Transverse colon (tissue), 4 donors: ENCODE data around the gene KCNJ9. TPM values are rescaled to one million over a fixed set of nuclear protein-coding genes. Genes with fewer than 3 reads are reported as not detected.
"Not testable (repeated sequence)": the region's sequence is repeated elsewhere in the genome, so short reads cannot be mapped to it uniquely, and the experiment has no call there.

Source experiments
- DNase-seq: peaks from one replicate; pipeline ENCODE4 v3.0.0-alpha.2; 2019
- H3K27ac ChIP-seq, 4 donors: fragments of 200-600 bp; sonication (generic); 2 replicates each; pipeline ENCODE4 v1.5.1; 2016 to 2018; ENCODE audit warnings: inconsistent platforms in 4 of 4
- H3K27me3 ChIP-seq: fragments of 200-600 bp; sonication (generic); 2 replicates; pipeline ENCODE4 v1.5.1; 2017; ENCODE audit warnings: inconsistent platforms
- H3K36me3 ChIP-seq, 4 donors: fragments of 200-600 bp; sonication (generic); 2 replicates each; pipeline ENCODE4 v1.5.1; 2017 to 2019; ENCODE audit warnings: inconsistent platforms in 4 of 4
- H3K4me1 ChIP-seq, 4 donors: fragments of 200-600 bp; sonication (generic); 2 replicates each; pipeline ENCODE4 v1.5.1; 2017 to 2020; ENCODE audit warnings: inconsistent platforms in 4 of 4
- H3K4me3 ChIP-seq, 4 donors: fragments of 200-600 bp; sonication (generic); 1 replicate in 1 of 4; 2 replicates in 3 of 4; pipeline versions ENCODE4 v1.5.1 to v1.6.1; 2017 to 2019; ENCODE audit warnings: inconsistent platforms in 4 of 4
- H3K9me3 ChIP-seq, 2 donors: fragments of 200-600 bp; sonication (generic); 2 replicates each; pipeline ENCODE4 v1.5.1; 2017 to 2019; ENCODE audit warnings: inconsistent platforms in 2 of 2
- EP300 ChIP-seq: sonication (generic); formaldehyde crosslinking; IDR thresholded peaks from one replicate; pipeline ENCODE4 v1.6.1; 2017; ENCODE audit warnings: antibody characterized with exemption, low read depth
- POLR2A ChIP-seq: fragments of 450-650 bp; IDR thresholded peaks from one replicate; pipeline ENCODE4 v1.6.1; 2016; ENCODE audit warnings: antibody characterized with exemption, mild to moderate bottlenecking, moderate library complexity
- POLR2AphosphoS5 ChIP-seq, 3 donors: sonication (generic); formaldehyde crosslinking; IDR thresholded peaks; one replicate each; pipeline ENCODE4 v1.6.1; 2016; ENCODE audit warnings: antibody characterized with exemption in 3 of 3
- WGBS, 2 donors: methylation state at CpG; one replicate each; pipeline ENCODE4 v1.1.5; 2018; ENCODE audit warnings: low coverage in 1 of 2; 5-methylcytosine and 5-hydroxymethylcytosine counted together
- in situ Hi-C, 4 donors: fragments of 200-750 bp; cut with MboI; loops; one replicate each; pipeline versions ENCODE4 v1.15.0 to v1.15.1; 2017; ENCODE audit warnings: low sequenced_read_pairs in 3 of 4, low pct_ligation_motif_present in 1 of 4, low pct_unique_long_range_greater_than_20kb in 1 of 4
- intact Hi-C: fragments of 100-400 bp; cut with DNase I; formaldehyde crosslinking; loops from one replicate; pipeline ENCODE4 v1.15.1; 2023; ENCODE audit warnings: low total_unique reads
- total RNA-seq, 4 donors: library from RNA; depleted of rRNA; stranded (reverse); fragments of >200 nt; gene quantifications; one replicate each; pipeline ENCODE4 v1.1.0, GENCODE V29; 2016
- TF ChIP-seq, protein P1 (sequence below), 5 experiments: fragments of 200-600 bp in 3 of 5; fragments of 450-650 bp in 2 of 5; sonication (generic) in 3 of 5; IDR thresholded peaks; 1 replicate in 2 of 5; 2 replicates in 3 of 5; pipeline ENCODE4 v1.5.1; 2016 to 2017; ENCODE audit warnings: antibody characterized with exemption in 5 of 5, inconsistent platforms in 3 of 5, mild to moderate bottlenecking in 2 of 5, moderate library complexity in 1 of 5

KCNJ9 gene
- total RNA-seq, 4 donors from 2014 or later: 0.27 TPM; not detected in 3

DNA sequence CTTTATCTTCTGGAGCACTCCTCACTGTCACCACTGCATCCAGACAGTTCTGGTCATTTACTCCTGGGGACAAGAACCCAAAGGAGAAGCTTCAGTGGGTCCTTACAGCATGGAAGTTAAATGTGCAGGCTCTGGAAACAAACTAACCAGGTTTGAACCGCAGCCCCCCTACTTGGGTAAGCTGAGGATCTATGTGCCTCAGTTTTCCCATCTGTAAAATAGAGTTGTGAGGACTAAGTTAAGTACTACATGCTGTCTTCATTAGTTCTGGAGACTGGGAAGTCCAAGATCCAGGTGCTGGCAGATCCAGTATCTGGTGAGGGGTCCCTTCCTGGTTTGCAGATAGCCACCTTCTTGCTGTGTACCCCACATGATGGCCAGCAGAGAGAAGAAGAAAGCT, 26.2 kb downstream of the KCNJ9 start:
- H3K4me3 ChIP-seq: no peak overlapping the region
- H3K4me1 ChIP-seq: peaks cover 0 to 16% (median 5%) of the 10 kb centered on the region in 4 donors
- 94% methylated on average over 1 of the region's 1 CpG; no CpG with 5 or more reads in 1 of the 2 donors for WGBS, 2 donors
- H3K36me3 ChIP-seq: no peaks in the 10 kb centered on the region
- intact Hi-C loops: loop anchor here (10.0 kb wide), 1 partner anchor 87 kb away; the partner anchor contains the start of gene CASQ1
- in situ Hi-C loops: no loop called here
- no peak overlapping the region for H3K27ac ChIP-seq
- H3K27me3 ChIP-seq: peaks cover 4% of the 10 kb centered on the region
- DNase-seq: no peak
- TF ChIP-seq EP300 (no peak), POLR2AphosphoS5 (IDR thresholded peaks at IDR 0.05) (no peak), POLR2A (no peak)
- TF ChIP-seq, protein P1, sequence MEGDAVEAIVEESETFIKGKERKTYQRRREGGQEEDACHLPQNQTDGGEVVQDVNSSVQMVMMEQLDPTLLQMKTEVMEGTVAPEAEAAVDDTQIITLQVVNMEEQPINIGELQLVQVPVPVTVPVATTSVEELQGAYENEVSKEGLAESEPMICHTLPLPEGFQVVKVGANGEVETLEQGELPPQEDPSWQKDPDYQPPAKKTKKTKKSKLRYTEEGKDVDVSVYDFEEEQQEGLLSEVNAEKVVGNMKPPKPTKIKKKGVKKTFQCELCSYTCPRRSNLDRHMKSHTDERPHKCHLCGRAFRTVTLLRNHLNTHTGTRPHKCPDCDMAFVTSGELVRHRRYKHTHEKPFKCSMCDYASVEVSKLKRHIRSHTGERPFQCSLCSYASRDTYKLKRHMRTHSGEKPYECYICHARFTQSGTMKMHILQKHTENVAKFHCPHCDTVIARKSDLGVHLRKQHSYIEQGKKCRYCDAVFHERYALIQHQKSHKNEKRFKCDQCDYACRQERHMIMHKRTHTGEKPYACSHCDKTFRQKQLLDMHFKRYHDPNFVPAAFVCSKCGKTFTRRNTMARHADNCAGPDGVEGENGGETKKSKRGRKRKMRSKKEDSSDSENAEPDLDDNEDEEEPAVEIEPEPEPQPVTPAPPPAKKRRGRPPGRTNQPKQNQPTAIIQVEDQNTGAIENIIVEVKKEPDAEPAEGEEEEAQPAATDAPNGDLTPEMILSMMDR (IDR thresholded peaks at IDR 0.05): no peak
- H3K9me3 ChIP-seq: no peaks in the 10 kb centered on the region

DNA sequence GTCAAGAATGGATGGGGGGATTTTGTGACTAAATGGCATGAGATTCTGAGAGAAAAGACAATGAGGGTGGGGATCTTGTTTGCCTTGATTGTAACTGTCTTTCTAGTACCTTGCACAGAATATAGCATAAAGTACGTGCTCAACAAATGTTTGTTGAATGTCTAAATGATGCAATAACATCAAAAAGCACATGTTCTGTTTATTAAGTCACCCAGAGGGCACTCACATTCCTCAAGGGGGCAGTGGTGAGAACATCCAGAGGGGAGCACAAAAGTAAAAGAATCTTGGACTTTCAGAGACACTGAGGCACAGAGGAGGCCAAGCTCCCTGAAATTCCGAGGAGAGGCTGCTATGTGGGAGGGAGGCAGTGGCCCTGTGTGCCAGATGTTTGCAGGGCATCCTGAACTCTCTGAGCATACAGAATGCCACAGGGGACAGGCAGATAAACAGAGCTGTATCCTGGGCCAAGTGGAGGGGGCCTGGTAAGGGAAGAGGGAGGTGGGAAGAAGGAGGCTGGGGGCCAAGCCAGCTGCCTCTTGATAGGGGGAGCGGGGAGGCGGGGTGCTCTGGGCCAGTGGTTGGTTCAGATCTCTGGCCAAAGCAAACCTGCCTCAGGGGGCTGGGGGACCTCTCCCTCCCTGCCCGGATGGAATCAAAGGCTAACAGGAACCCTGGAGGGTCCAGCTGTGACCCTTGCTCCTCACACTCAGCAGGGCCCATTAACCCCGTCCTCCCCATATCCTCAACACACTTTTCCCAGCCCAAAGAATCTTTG, 27.7 kb downstream of the KCNJ9 start:
- Histone ChIP-seq H3K36me3 (no peaks in the 10 kb centered on the region), H3K4me1 (peaks cover 0 to 8% (median 0%) of the 10 kb centered on the region in 4 donors), H3K27me3 (peaks cover 4% of the 10 kb centered on the region), H3K4me3 (no peak overlapping the region), H3K9me3 (no peaks in the 10 kb centered on the region), H3K27ac (no peak overlapping the region)
- WGBS, 2 donors: 39 to 52% methylated on average over 6 of the region's 6 CpGs
- no peak for DNase-seq
- in situ Hi-C loops: no loop called here
- intact Hi-C loops: loop anchor here (10.0 kb wide), 1 partner anchor 86 kb away; the partner anchor contains the start of gene CASQ1
- TF ChIP-seq, protein P1 (IDR thresholded peaks at IDR 0.05): peak; percentile 20 to 38 (median 36)
- no peak for TF ChIP-seq POLR2A
- TF ChIP-seq EP300: no peak
- no peak for TF ChIP-seq POLR2AphosphoS5 (IDR thresholded peaks at IDR 0.05)

DNA sequence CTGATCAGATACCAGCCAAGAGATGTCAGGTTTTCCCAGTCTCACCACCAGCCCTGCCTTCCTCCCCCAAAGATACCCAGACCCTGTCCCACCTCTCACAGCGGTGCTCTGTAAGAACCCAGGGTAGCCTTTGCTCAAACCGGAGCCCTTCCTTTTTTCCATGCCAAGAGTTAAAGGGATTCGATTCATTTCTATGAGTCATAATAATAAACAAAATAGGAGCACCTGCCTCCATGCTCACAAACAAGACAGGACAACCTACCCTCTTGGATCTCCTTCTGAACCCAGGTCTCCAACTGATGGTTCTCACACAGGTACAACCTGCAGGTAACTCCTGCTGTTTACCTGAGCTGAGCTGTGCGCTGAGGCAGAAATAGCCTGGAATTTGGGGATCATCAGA, 28.3 kb downstream of the KCNJ9 start:
- no peaks in the 10 kb centered on the region for H3K36me3 ChIP-seq
- WGBS, 2 donors: 50 to 60% methylated on average over 1 to 4 of the region's 4 CpGs
- no peak overlapping the region for H3K4me3 ChIP-seq
- in situ Hi-C loops: no loop called here
- H3K9me3 ChIP-seq: no peaks in the 10 kb centered on the region
- intact Hi-C loops: loop anchor here (10.0 kb wide), 1 partner anchor 85 kb away; the partner anchor contains the start of gene CASQ1
- H3K27me3 ChIP-seq: peaks cover 4% of the 10 kb centered on the region
- peaks cover 0 to 3% (median 0%) of the 10 kb centered on the region in 4 donors for H3K4me1 ChIP-seq
- TF ChIP-seq, protein P1 (IDR thresholded peaks at IDR 0.05): no peak
- TF ChIP-seq EP300 (no peak), POLR2A (no peak), POLR2AphosphoS5 (IDR thresholded peaks at IDR 0.05) (no peak)
- H3K27ac ChIP-seq: no peak overlapping the region
- no peak for DNase-seq

DNA sequence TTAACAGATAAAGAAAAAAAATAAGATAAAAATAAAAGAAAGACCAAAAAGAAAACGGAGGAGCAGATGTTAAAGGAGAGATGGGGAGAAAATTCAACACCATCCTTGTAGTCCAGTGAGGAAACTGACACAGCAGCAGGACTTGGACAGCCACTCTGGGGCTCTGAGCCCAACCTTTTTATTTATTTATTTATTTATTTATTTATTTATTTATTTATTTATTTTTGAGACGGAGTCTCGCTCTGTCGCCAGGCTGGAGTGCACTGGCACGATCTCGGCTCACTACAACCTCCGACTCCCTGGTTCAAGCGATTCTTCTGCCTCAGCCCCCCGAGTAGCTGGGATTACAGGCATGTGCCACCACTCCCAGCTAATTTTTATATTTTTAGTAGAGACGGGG, 30.1 kb downstream of the KCNJ9 start:
- H3K27ac ChIP-seq, H3K4me1 ChIP-seq, H3K4me3 ChIP-seq, in situ Hi-C loops, intact Hi-C loops, H3K9me3 ChIP-seq, DNase-seq, H3K36me3 ChIP-seq, H3K27me3 ChIP-seq: not testable (repeated sequence)
- 76 to 90% methylated on average over 4 to 10 of the region's 10 CpGs for WGBS, 2 donors
